GM12865 (cell line): ENCODE data around the gene ZNF764.
A peak's percentile ranks its signal among the peaks of the same experiment; 100 is the strongest.
"Not testable (repeated sequence)": the region's sequence is repeated elsewhere in the genome, so short reads cannot be mapped to it uniquely, and the experiment has no call there.

Experiments used
- DNase-seq: peaks from one replicate; pipeline ENCODE4 v3.0.0; 2010; ENCODE audit warnings: low read depth
- H3K4me3 ChIP-seq: 2 replicates; pipeline ENCODE4 v1.5.1; 2011; ENCODE audit warnings: mild to moderate bottlenecking, low read depth, low read length, control low read depth
- CTCF ChIP-seq: IDR thresholded peaks from 2 replicates; pipeline ENCODE4 v1.5.1; 2011; ENCODE audit warnings: low read length, control low read depth, low read depth, inconsistent platforms; ENCODE audit not compliant: insufficient read depth; ENCODE audit errors: missing control alignments

Gene ZNF764

GRCh38 chr16:30546115-30546514 lies 12.1 kb downstream of the ZNF764 start:
- H3K4me3 ChIP-seq: no peak overlapping the region
- TF ChIP-seq CTCF: no peak
- DNase-seq: no peak

DNA sequence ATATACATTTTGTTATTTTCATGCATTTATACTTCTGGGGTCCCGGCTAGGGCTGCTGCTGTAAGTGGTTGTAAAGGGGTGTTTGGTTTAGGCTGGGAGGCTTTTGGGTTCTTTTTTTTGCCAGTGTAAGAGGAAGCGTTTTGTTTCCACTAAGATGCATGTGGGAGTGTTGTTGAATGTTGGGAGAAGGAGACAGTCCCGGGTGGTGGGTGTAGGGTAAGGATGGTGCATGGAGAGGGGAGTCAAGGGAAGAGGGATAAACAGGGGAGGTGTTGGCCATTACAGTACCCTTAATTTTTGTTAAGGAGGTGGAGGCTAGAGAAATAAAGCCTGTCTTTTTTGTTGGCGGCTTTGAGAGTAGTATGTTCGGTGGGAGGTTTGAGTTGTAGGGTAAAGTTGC lies 15.1 kb downstream of the ZNF764 start:
- TF ChIP-seq CTCF: no peak
- DNase-seq: no peak
- no peak overlapping the region for H3K4me3 ChIP-seq

- TF ChIP-seq CTCF: no peak
- no peak overlapping the region for H3K4me3 ChIP-seq
- DNase-seq: no peak
Measured at GRCh38 chr16:30541502-30542329, 16.5 kb downstream of the ZNF764 start.

- not testable (repeated sequence) for DNase-seq, H3K4me3 ChIP-seq
Measured at GRCh38 chr16:30540916-30541464, 17.2 kb downstream of the ZNF764 start.

DNA sequence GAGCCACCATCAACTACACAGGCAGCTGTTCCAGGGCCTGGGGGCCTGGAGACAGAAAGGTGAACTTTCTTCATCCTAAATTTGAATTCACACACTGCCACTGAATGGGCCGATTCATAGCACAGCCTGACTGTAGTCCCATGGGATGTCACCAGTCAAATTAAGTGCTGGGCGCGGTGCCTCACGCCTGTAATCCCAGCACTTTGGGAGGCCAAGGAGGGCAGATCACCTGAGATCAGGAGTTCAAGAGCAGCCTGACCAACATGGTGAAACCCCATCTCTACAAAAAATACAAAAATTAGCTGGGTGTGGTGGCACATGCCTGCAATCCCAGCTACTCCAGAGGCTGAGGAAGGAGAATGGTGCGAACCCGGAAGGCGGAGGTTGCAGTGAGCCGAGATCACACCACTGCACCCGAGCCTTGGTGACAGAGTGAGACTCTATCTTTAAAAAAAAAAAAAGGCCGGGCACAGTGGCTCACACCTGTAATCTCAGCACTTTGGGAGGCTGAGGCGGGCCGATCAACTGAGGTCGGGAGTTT lies 18.1 kb downstream of the ZNF764 start:
- not testable (repeated sequence) for DNase-seq, H3K4me3 ChIP-seq

- no peak for DNase-seq
- TF ChIP-seq CTCF: no peak
- no peak overlapping the region for H3K4me3 ChIP-seq
Measured at GRCh38 chr16:30539000-30539964, 18.9 kb downstream of the ZNF764 start.

DNA sequence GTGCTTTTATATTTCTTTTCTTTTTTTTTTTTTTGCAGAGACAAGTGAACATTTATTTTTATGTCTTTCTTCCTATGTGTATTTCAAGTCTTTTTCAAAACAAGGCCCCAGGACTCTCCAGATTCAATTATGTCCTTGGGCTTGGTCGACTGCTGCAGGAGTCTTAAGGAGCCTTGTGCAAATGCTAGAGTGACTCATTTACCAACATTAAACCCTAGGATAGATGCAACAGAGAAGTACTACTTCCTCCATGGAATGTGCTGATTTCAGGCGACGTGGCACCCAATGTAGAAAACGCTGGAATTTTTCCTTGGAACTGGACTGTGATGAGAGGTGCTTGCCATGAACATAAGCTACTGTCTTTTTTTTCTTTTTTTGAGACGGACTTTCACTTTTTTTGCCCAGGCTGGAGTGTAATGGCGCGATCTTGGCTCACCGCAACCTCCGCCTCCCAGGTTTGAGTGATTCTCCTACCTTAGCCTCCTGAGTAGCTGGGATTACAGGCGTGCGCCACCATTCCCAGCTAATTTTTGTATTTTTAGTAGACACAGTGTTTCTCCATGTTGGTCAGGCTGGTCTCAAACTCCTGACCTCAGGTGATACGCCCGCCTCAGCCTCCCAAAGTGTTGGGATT lies 21.7 kb downstream of the ZNF764 start:
- H3K4me3 ChIP-seq: peak overlapping the region; percentile 90
- DNase-seq: not testable (repeated sequence)

- peak; percentile 89 for DNase-seq
- peak overlapping the region; percentile 90 for H3K4me3 ChIP-seq
- peak; percentile 72 for TF ChIP-seq CTCF
Measured at GRCh38 chr16:30535777-30536190, 22.4 kb downstream of the ZNF764 start.
